HepG2 (cell line): ENCODE results near the gene SPATS2. TPM values are rescaled to one million over a fixed set of nuclear protein-coding genes. Genes with fewer than 3 reads are reported as not detected.

Source experiments
- DMAP1 ChIP-seq: IDR thresholded peaks from 2 replicates; pipeline ENCODE4 v1.6.1; 2016
- MLXIP ChIP-seq: sonication (generic); formaldehyde crosslinking; IDR thresholded peaks from 2 replicates; pipeline ENCODE4 v1.9.0; 2021; ENCODE audit warnings: missing genetic modification reagents, borderline replicate concordance
- ZNF230 ChIP-seq: sonication (generic); formaldehyde crosslinking; IDR thresholded peaks from 2 replicates; pipeline ENCODE4 v1.4.0; 2020; ENCODE audit warnings: mild to moderate bottlenecking, missing genetic modification reagents
- ZNF331 ChIP-seq: sonication (generic); formaldehyde crosslinking; IDR thresholded peaks from 2 replicates; pipeline ENCODE4 v1.4.0; 2020; ENCODE audit warnings: missing genetic modification reagents
- ZNF407 ChIP-seq: sonication (generic); formaldehyde crosslinking; IDR thresholded peaks from one replicate; pipeline ENCODE4 v1.5.1; 2020; ENCODE audit warnings: mild to moderate bottlenecking, missing genetic modification reagents; ENCODE audit errors: not compliant biosample characterization
- polyA plus RNA-seq, 8 experiments: library from polyadenylated mRNA; depleted of rRNA in 3 of 8; stranded (reverse) in 7 of 8; unstranded in 1 of 8; fragments of >200 nt; fragmentation: Illumina TruSeq in 4 of 8; extraction: Trizol in 4 of 8; gene quantifications; 2 replicates each; pipeline versions ENCODE4 v1.2.1 to v1.2.3, GENCODE V29; 2011 to 2016; ENCODE audit warnings: low read depth in 4 of 8, missing spikeins in 1 of 8, mixed read lengths in 1 of 8; ENCODE audit not compliant: insufficient read depth in 1 of 8
- total RNA-seq, 5 experiments: library from RNA; depleted of rRNA; stranded (reverse); fragments of >200 nt; fragmentation: Illumina TruSeq; extraction: Trizol; gene quantifications; 2 replicates each; pipeline ENCODE4 v1.2.3, GENCODE V29; 2016; ENCODE audit warnings: low read depth in 1 of 5

The SPATS2 gene
- total and polyA plus RNA-seq, 2 of the 13 experiments (the other 11 are each of a cell fraction or from before 2014, with no cell fraction given): 19.3 to 28.1 TPM

GRCh38 chr12:49330032-49330619 is 37.1 kb upstream of the SPATS2 start (continued):
- TF ChIP-seq MLXIP (CRISPR knock-in tag) (no peak), DMAP1 (CRISPR knock-in tag) (no peak), ZNF331 (no peak), ZNF230 (CRISPR knock-in tag) (no peak), ZNF407 (CRISPR knock-in tag) (no peak)
- TF ChIP-seq, all 625 proteins: peak for 0
